Measurements from ENCODE around the gene CCDC93.

The CCDC93 gene

DNA sequence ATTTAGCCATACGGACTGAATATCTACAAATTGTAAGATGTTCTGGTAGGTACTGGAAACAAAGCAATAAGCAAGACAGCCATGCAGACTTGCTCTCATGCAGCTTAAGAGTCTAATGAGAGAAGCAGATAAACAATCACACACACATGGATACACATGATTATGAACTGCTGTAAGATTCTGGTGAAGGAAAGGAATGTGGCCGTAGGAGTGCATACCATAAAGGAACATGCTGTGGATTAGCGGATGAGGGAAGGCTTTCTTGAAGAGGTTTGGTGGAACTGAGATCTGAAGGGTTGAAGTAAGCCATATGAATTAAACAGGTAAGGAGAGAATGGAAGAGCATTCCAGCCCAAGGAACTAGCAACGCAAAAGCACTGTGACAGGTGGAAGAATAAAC, 13.8 kb downstream of the CCDC93 start:
- TF ChIP-seq, protein P1, sequence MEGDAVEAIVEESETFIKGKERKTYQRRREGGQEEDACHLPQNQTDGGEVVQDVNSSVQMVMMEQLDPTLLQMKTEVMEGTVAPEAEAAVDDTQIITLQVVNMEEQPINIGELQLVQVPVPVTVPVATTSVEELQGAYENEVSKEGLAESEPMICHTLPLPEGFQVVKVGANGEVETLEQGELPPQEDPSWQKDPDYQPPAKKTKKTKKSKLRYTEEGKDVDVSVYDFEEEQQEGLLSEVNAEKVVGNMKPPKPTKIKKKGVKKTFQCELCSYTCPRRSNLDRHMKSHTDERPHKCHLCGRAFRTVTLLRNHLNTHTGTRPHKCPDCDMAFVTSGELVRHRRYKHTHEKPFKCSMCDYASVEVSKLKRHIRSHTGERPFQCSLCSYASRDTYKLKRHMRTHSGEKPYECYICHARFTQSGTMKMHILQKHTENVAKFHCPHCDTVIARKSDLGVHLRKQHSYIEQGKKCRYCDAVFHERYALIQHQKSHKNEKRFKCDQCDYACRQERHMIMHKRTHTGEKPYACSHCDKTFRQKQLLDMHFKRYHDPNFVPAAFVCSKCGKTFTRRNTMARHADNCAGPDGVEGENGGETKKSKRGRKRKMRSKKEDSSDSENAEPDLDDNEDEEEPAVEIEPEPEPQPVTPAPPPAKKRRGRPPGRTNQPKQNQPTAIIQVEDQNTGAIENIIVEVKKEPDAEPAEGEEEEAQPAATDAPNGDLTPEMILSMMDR (IDR thresholded peaks at IDR 0.05; ENCODE audit: low read depth, low read length, missing control alignments) = no peak
- no peak for DNase-seq (ENCODE audit: extremely low read depth, low read depth)
- no peak overlapping the region for H3K4me3 ChIP-seq (replicated peaks; ENCODE audit: low read depth, low read length)

DNA sequence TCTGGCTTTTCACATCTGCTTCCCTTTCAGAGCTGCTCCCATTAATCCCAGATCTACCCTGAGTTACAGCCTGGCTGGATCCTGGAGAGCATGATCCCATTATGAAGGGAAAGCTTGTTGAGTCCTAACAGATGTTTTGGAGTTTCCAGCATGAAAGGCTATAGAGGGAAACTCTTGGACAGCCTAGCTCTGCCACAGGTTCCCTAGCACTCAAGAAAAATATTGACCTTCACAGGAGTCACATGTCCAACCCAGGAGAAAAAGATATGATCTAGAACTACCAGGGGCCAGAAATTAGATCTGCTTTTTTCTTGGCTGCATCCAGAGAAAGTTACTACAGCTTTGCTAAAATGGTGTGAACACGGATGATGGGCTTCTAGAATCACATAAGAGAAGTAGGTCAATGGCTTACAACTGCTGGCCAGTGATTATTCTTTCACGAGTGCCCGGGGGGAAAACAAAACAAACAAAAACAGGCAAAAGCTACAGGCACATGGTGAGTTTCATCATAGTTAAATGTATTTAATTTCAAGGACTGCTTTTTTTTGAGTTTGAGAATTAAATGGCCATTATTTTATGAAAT, 15.9 kb downstream of the CCDC93 start:
- H3K4me3 ChIP-seq (replicated peaks; ENCODE audit: low read depth, low read length) = no peak overlapping the region
- TF ChIP-seq, protein P1 (IDR thresholded peaks at IDR 0.05; ENCODE audit: low read depth, low read length, missing control alignments) = no peak
- DNase-seq (ENCODE audit: extremely low read depth, low read depth) = no peak

DNA sequence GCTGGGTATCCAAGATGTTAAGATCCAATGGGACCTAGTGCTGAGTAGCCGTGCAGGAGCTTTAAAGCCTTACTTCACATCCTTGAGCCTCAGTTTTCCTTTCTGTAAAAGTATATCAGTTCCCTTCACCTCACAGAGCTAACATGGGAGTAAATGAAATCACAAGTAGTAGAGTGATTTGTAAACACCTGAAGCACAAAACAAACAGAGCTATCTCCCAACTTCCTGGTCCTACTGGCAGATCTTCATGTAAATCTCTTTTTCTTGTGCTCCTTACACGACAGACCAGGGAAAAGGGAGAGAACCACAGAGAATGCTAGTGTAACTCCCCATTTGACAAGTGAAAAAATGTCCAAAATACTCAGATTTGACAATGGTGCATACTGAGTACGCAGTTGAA, 17.3 kb downstream of the CCDC93 start:
- no peak for DNase-seq (ENCODE audit: extremely low read depth, low read depth)
- H3K4me3 ChIP-seq (replicated peaks; ENCODE audit: low read depth, low read length) = no peak overlapping the region
- TF ChIP-seq, protein P1 (IDR thresholded peaks at IDR 0.05; ENCODE audit: low read depth, low read length, missing control alignments) = no peak

DNA sequence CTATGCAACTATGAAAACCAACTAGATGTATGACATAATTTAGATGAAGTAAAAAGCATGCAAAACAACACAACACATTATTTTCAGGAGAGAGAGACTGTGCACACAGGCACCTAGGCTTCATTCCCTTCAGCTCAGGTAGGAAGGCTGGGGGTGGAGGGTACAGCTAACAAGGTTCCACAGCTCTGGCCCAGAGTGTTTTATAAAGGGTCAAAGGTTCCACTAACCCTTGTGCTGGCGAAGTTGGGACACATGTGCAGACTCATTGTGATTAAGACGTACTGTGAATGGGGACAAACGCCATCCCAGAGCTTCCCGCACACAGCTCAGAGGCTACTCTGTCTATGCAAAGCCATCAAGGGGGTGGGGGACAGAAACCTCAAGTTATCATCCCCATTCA, 19.1 kb downstream of the CCDC93 start:
- no peak overlapping the region for H3K4me3 ChIP-seq (replicated peaks; ENCODE audit: low read depth, low read length)
- TF ChIP-seq, protein P1 (IDR thresholded peaks at IDR 0.05; ENCODE audit: low read depth, low read length, missing control alignments) = no peak
- DNase-seq (ENCODE audit: extremely low read depth, low read depth) = no peak

DNA sequence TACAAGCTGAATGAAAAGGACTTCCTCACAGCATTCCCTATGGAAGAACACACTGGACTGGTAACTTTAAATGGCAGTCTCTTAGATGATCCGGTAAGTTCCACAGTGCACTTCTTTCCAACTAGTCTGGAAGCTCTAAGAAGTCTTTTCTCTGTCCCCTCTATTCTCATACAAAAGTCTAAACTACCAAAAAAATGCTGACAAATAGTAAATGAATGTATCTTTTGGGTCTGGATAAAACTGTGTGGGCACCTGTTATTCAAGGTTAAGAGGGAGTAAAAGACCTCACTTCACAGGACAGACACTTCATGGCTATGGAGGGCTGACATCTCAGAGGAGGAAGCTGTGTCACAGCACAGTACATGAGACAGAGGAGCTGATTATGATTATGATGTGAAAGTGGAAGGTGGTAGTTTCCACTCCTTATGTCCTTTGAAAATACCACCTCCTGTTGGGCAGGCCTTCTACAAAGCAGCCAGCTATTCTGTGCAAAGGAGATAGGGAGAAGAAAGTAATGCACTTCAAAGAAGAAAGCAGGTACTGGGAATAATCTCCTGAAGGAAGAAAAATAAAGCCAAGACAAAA, 23.9 kb downstream of the CCDC93 start:
- no peak for DNase-seq (ENCODE audit: extremely low read depth, low read depth)
- no peak overlapping the region for H3K4me3 ChIP-seq (replicated peaks; ENCODE audit: low read depth, low read length)
- TF ChIP-seq, protein P1 (IDR thresholded peaks at IDR 0.05; ENCODE audit: low read depth, low read length, missing control alignments) = no peak

DNA sequence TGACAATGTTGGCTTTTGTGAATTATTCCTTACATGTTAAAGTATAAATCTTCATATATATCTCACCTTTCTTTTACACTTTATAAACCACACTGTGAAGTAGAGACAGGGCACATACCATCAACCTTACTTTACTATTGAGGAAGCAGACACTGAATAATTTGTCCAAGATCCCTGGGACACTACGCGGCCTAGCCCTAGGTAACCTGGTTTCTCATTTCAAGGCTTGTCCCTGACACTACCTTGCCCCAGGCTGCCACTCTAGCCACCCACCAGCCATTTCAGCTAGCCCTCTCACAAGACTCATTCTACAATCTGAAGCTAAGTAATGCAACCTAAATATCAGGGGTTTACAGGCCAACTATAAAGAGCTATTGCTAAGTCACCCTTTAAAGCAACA, 26.7 kb downstream of the CCDC93 start:
- no peak for DNase-seq (ENCODE audit: extremely low read depth, low read depth)
- no peak overlapping the region for H3K4me3 ChIP-seq (replicated peaks; ENCODE audit: low read depth, low read length)
- TF ChIP-seq, protein P1 (IDR thresholded peaks at IDR 0.05; ENCODE audit: low read depth, low read length, missing control alignments) = no peak

DNA sequence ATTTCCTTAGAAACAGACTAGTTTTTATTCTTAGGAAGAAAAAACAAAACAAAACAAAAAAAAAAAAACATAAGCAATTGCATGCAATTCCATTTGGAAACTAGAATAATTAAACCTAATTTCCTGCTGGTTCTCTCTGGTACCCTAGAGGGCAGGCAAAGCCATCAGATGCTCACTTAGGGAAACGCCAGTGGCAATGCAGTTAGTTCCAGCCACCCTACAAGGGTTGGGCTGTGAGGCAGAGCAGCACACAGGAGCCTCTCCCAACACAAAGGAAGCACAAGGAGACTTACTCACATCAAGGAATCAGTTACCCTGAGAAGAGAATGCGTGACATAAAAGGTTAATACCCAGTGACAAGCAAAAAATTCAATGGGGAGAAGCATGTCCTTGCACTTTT, 28.8 kb downstream of the CCDC93 start:
- TF ChIP-seq, protein P1 (IDR thresholded peaks at IDR 0.05; ENCODE audit: low read depth, low read length, missing control alignments) = no peak
- no peak for DNase-seq (ENCODE audit: extremely low read depth, low read depth)
- H3K4me3 ChIP-seq (replicated peaks; ENCODE audit: low read depth, low read length) = no peak overlapping the region

All from HFF-Myc (cell line).